Fibroblast of mammary gland (primary cell): ENCODE results near the gene FAM20B.

ENCODE experiments used
- DNase-seq: peaks from one replicate; pipeline ENCODE4 v3.0.0-alpha.2; 2010; ENCODE audit warnings: low read depth
- H3K4me3 ChIP-seq: 2 replicates; pipeline ENCODE4 v1.5.1; 2011; ENCODE audit warnings: low read depth, mild to moderate bottlenecking, low read length, moderate library complexity; ENCODE audit not compliant: control insufficient read depth
- TF ChIP-seq, protein P1 (sequence below): conservative IDR thresholded peaks from 2 replicates; pipeline ENCODE4 v1.5.1; 2011; ENCODE audit warnings: low read depth, low read length, inconsistent platforms; ENCODE audit not compliant: control insufficient read depth, insufficient read depth

Gene FAM20B

DNA sequence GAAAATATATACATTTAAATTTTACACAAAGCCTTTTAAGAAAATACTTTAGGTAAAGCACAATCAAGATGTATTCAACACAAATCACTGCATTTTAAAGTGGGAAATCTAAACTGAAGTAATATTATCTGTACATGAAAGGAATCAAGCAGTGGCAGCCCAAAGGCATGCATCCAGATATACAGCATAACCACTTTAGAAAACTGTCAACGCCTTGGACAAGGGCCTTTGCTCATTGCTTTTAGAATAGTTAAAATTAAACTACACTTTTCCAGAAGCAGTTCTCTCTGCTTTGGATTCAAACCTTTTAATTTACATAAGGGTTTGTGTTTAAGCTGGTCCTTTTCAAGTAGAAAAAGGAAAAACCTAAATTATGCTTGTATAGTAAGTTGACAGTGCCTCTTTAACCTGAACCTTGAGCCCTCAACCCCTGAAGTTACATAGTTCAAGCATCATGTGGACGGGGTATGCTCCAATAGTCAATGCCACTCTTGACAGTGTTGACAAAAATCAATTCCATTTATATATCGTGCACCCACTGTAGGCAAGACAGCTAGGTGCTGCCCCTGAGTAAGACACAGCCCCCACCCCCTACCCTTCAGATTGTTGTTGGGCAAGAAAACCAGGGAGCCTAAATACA lies 79.0 kb downstream of the FAM20B start:
- no peak for DNase-seq
- TF ChIP-seq, protein P1, sequence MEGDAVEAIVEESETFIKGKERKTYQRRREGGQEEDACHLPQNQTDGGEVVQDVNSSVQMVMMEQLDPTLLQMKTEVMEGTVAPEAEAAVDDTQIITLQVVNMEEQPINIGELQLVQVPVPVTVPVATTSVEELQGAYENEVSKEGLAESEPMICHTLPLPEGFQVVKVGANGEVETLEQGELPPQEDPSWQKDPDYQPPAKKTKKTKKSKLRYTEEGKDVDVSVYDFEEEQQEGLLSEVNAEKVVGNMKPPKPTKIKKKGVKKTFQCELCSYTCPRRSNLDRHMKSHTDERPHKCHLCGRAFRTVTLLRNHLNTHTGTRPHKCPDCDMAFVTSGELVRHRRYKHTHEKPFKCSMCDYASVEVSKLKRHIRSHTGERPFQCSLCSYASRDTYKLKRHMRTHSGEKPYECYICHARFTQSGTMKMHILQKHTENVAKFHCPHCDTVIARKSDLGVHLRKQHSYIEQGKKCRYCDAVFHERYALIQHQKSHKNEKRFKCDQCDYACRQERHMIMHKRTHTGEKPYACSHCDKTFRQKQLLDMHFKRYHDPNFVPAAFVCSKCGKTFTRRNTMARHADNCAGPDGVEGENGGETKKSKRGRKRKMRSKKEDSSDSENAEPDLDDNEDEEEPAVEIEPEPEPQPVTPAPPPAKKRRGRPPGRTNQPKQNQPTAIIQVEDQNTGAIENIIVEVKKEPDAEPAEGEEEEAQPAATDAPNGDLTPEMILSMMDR, result no peak
- H3K4me3 ChIP-seq, result no peak overlapping the region

DNA sequence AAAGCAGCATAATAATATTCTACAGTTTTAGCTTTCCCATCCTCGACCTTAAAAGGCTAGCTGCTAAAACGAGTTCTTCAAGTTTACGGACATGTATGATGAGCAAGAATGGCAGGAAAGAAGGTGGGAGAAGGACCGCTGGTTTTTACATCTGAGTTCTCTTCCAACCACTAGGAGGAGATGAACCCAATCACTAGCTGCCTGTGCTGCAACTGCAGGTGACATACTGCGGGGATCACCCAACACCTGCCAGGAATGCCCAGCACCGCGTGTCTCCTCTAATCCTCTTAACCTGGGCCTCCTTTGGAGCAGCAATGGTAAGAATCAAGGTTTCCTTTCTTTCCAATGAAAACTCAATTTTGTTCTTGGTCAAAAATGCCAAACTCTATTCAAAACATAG lies 79.7 kb downstream of the FAM20B start:
- no peak overlapping the region for H3K4me3 ChIP-seq
- TF ChIP-seq, protein P1, result peak; percentile 43
- DNase-seq, result no peak

DNA sequence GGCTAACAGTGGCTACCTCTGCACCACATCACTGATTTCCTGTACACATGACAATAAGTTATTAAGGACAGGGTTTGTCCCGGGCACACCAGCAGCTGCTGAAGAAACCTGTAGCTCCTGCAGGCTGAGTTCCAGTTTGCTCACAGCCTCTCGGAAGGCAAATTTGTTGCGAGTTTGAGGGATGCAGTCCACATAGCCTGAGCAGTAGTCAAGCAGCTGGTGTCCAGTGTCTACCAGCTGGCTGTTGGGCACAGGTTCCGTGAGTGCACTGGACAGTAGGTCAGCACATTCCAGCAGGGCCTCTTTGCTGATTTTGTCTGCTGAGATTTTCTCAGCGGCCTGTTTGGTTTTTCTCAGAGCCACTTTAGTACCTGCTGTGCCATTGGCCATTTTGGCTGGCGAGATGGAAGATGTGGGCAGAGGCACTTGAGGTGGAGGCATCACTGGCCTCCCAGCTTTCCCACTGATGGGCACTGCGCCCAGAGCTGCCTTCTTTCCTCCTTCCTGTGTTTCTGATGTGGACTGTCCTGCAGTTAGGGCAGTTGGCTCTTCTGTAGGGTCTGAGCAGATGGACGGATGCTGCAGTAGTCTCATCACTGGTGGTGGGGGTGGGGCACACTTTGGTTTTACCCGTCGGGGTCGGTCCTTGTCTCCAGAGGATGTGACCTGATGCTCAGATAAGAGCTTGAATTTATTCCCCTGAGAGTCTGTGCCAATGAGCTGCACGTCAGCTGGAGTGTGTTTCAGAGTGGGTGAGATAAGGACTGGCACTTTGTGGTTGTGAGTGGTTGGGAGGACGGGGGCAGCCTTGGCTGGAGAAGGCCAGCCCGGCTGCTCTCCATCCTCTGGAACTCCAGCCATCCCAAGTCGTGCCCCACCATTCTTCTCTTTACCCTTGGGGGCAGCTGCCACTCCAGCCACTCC lies 82.3 kb downstream of the FAM20B start:
- TF ChIP-seq, protein P1, result no peak
- no peak for DNase-seq
- no peak overlapping the region for H3K4me3 ChIP-seq

DNA sequence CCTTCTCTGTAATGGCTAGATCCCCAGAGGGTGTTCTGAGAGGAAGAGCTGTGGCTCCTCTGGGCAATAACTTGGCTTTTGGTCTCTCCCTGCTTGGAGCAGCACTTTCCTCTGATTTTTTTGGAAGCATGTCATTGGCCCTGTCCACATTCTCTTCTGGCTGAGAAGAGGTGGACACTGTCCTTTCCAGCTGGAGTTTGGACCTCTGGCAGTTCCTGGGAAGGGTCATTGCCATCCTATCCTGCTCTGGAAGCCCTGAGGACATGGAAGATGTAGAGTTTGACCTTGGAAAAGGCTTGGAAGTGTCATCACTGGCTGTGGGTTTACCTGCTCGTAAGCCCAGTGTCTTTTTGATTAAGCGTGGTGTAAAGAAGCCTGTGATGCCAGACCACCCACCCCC lies 83.0 kb downstream of the FAM20B start:
- TF ChIP-seq, protein P1, result no peak
- no peak for DNase-seq
- no peak overlapping the region for H3K4me3 ChIP-seq

DNA sequence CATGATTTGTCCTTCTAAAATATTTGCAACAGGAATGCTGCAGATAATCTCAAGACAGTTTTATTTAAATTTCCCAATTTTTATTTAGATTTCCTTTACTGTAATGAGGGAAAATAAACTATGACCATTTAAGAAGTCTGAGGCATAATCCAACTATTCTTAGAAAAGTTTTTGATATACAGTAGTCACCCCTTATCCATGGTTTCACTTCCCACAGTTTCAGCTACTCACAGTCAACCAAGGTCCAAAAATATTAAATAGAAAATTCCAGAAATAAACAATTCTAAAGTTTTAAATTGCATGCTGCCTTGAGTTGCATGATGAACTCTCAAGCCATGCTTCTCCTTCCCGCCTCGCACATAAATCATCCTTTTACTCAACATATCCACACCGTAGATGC lies 89.5 kb downstream of the FAM20B start:
- H3K4me3 ChIP-seq, result no peak overlapping the region
- TF ChIP-seq, protein P1, result no peak

DNA sequence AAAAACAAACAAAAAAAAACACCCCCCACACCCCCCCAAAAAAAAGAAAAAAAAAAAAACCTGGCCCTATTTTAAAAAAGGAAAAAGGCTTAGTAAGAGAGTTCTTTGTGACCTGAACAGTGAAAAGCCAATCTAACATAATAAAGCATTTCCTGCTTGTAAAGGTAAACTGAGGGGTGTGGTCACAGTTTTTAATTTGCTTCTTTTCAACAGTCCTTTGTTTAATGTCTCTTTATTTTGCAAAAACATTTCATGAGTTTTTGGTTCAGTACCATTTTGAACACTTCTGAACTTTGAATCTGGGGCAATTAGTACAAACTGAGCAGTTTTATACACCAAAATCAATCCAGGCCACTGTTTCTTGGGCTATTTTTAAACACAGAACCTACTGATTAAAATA lies 93.8 kb downstream of the FAM20B start:
- TF ChIP-seq, protein P1, result no peak
- H3K4me3 ChIP-seq, result no peak overlapping the region

More for the DNA sequence above, 89.5 kb downstream of the FAM20B start:
- no peak for DNase-seq

DNA sequence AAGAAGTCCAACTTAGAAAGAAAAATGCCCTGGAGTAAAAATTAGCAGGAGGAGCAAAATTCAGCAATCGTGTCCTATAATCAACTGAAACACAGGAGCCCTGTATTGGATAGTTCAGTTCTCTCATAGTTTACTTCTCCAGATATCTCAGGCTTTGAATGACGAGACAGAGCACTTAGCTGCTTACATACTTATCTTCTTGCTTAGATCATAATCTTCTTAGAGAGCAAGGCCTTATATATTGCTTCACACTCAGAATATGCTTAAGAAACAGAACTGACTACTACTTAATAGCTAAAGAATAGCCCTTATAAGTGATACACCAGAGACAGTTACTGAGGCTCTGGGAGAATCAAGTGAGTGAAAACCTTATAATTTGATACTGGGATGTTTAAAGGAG lies 95.0 kb downstream of the FAM20B start:
- TF ChIP-seq, protein P1, result no peak
- H3K4me3 ChIP-seq, result no peak overlapping the region
- DNase-seq, result no peak

More for the DNA sequence above, 93.8 kb downstream of the FAM20B start:
- DNase-seq, result no peak
